Measurements from ENCODE around the gene NDUFB5.

GRCh38 chr3:179606534-179607085 lies 2.0 kb downstream of the NDUFB5 start:
- TF ChIP-seq EP300 (IDR thresholded peaks at IDR 0.05): no peak
- TF ChIP-seq CTCF (IDR thresholded peaks at IDR 0.05): no peak
- TF ChIP-seq POLR2A (IDR thresholded peaks at IDR 0.05): no peak

Measured in sigmoid colon (tissue), 4 donors.